Astrocyte (in vitro differentiated cells and primary cell): ENCODE results near the gene UBE2C. TPM values are rescaled to one million over a fixed set of nuclear protein-coding genes. Genes with fewer than 3 reads are reported as not detected.

Experiments used
- DNase-seq: peaks from one replicate; pipeline ENCODE4 v3.0.0-alpha.2; 2010; ENCODE audit warnings: low read depth
- FAIRE-seq: peaks from 2 replicates; lab custom pipeline; 2011; peaks lifted over from hg19 to GRCh38; lab: Jason Lieb, UNC
- H2AFZ ChIP-seq: 2 replicates; pipeline ENCODE4 v1.6.0; 2012; ENCODE audit warnings: low read depth, low read length, inconsistent platforms
- H3K27ac ChIP-seq: 2 replicates; pipeline ENCODE4 v1.5.1; 2011; ENCODE audit warnings: low read depth, low read length, inconsistent platforms
- H3K27me3 ChIP-seq: 2 replicates; pipeline ENCODE4 v1.6.0; 2011; ENCODE audit warnings: low read length, inconsistent platforms; ENCODE audit not compliant: insufficient read depth
- H3K36me3 ChIP-seq: 2 replicates; pipeline ENCODE4 v1.5.1; 2011; ENCODE audit warnings: low read length, inconsistent platforms; ENCODE audit not compliant: insufficient read depth
- H3K4me1 ChIP-seq: 2 replicates; pipeline ENCODE4 v1.5.1; 2011; ENCODE audit warnings: low read length, inconsistent platforms; ENCODE audit not compliant: insufficient read depth
- H3K4me2 ChIP-seq: 2 replicates; pipeline ENCODE4 v1.6.0; 2012; ENCODE audit warnings: low read length, inconsistent platforms
- H3K4me3 ChIP-seq: 2 replicates; pipeline ENCODE4 v1.5.1; 2011; ENCODE audit warnings: low read depth, mild to moderate bottlenecking, low read length, inconsistent platforms; ENCODE audit not compliant: insufficient read depth
- H3K79me2 ChIP-seq: 2 replicates; pipeline ENCODE4 v1.6.0; 2012; ENCODE audit warnings: mild to moderate bottlenecking, low read length, inconsistent platforms; ENCODE audit not compliant: insufficient read depth
- H3K9ac ChIP-seq: 2 replicates; pipeline ENCODE4 v1.6.0; 2012; ENCODE audit warnings: mild to moderate bottlenecking, low read length, inconsistent platforms
- H3K9me3 ChIP-seq: 2 replicates; pipeline ENCODE4 v1.5.1; 2012; ENCODE audit warnings: low read depth, mild to moderate bottlenecking, low read length, inconsistent platforms; ENCODE audit not compliant: insufficient read depth
- H4K20me1 ChIP-seq: 2 replicates; pipeline ENCODE4 v1.6.0; 2012; ENCODE audit warnings: low read length, inconsistent platforms; ENCODE audit not compliant: insufficient read depth
- H3K27ac Mint-ChIP-seq: one replicate; pipeline ENCODE4 v1.8.0; 2021; ENCODE audit warnings: mild to moderate bottlenecking, mixed read lengths; ENCODE audit not compliant: unreplicated experiment
- H3K27me3 Mint-ChIP-seq: one replicate; pipeline ENCODE4 v1.8.0; 2021; ENCODE audit warnings: low read depth, mixed read lengths; ENCODE audit not compliant: unreplicated experiment
- H3K36me3 Mint-ChIP-seq: one replicate; pipeline ENCODE4 v1.8.0; 2021; ENCODE audit warnings: low read depth, mixed read lengths; ENCODE audit not compliant: unreplicated experiment
- H3K4me1 Mint-ChIP-seq: one replicate; pipeline ENCODE4 v1.8.0; 2021; ENCODE audit warnings: low read depth, mixed read lengths; ENCODE audit not compliant: unreplicated experiment
- H3K4me3 Mint-ChIP-seq: one replicate; pipeline ENCODE4 v1.8.0; 2021; ENCODE audit warnings: mild to moderate bottlenecking, moderate library complexity, mixed read lengths; ENCODE audit not compliant: unreplicated experiment
- H3K9me3 Mint-ChIP-seq: one replicate; pipeline ENCODE4 v1.8.0; 2021; ENCODE audit warnings: mild to moderate bottlenecking, mixed read lengths; ENCODE audit not compliant: unreplicated experiment
- CTCF ChIP-seq: IDR thresholded peaks from 2 replicates; pipeline ENCODE4 v1.5.1; 2011; ENCODE audit warnings: low read depth, mild to moderate bottlenecking, inconsistent platforms, low read length, moderate library complexity; ENCODE audit not compliant: insufficient read depth
- EZH2 ChIP-seq: IDR thresholded peaks from 2 replicates; pipeline ENCODE4 v1.6.1; 2012; ENCODE audit warnings: mild to moderate bottlenecking, low read length, inconsistent platforms; ENCODE audit not compliant: insufficient read depth
- total RNA-seq: library from RNA; stranded (reverse); gene quantifications from 2 replicates; pipeline ENCODE4 v1.2.1, GENCODE V29; 2021

UBE2C gene
- total RNA-seq, 1 donor from 2014 or later = 12.3 TPM

- Histone ChIP-seq H2AFZ (no peak overlapping the region), H3K9me3 (no peaks in the 10 kb centered on the region), H3K4me2 (peak overlapping the region; percentile 51), H3K9ac (peak overlapping the region; percentile 86), H3K4me3 (no peak overlapping the region), H3K27me3 (no peaks in the 10 kb centered on the region), H3K4me1 (peaks cover 48% of the 10 kb centered on the region), H3K79me2 (no peaks in the 10 kb centered on the region), H4K20me1 (no peaks in the 10 kb centered on the region), H3K36me3 (no peaks in the 10 kb centered on the region), H3K27ac (peak overlapping the region; percentile 99)
- no peaks in the 10 kb centered on the region for H3K36me3 Mint-ChIP-seq
- TF ChIP-seq EZH2 (no peak), CTCF (no peak)
- H3K9me3 Mint-ChIP-seq = peaks cover 4% of the 10 kb centered on the region
- peak overlapping the region; percentile 99 for H3K27ac Mint-ChIP-seq
- FAIRE-seq = no peak
- peaks cover 48% of the 10 kb centered on the region for H3K4me1 Mint-ChIP-seq
- no peaks in the 10 kb centered on the region for H3K27me3 Mint-ChIP-seq
- DNase-seq = peak; percentile 95
- H3K4me3 Mint-ChIP-seq = peak overlapping the region; percentile 52
Measured at GRCh38 chr20:45781391-45781931, 31.0 kb upstream of the UBE2C start.

- Histone ChIP-seq H3K79me2 (no peaks in the 10 kb centered on the region), H3K36me3 (no peaks in the 10 kb centered on the region), H3K27me3 (no peaks in the 10 kb centered on the region), H3K4me2 (peak overlapping the region; percentile 9), H3K9ac (no peak overlapping the region), H2AFZ (no peak overlapping the region), H4K20me1 (no peaks in the 10 kb centered on the region), H3K27ac (no peak overlapping the region), H3K4me1 (peaks cover 46% of the 10 kb centered on the region), H3K4me3 (no peak overlapping the region), H3K9me3 (no peaks in the 10 kb centered on the region)
- Mint-ChIP-seq H3K4me1 (peaks cover 46% of the 10 kb centered on the region), H3K36me3 (no peaks in the 10 kb centered on the region), H3K27me3 (no peaks in the 10 kb centered on the region), H3K27ac (peak overlapping the region; percentile 58), H3K9me3 (peaks cover 4% of the 10 kb centered on the region), H3K4me3 (no peak overlapping the region)
- DNase-seq (no peak), FAIRE-seq (no peak)
- TF ChIP-seq EZH2 (no peak), CTCF (no peak)
Measured at GRCh38 chr20:45782890-45783289, 29.6 kb upstream of the UBE2C start.

- Histone ChIP-seq H3K27me3 (no peaks in the 10 kb centered on the region), H3K9me3 (no peaks in the 10 kb centered on the region), H3K9ac (no peak overlapping the region), H3K4me1 (peaks cover 39% of the 10 kb centered on the region), H3K4me2 (no peak overlapping the region), H2AFZ (no peak overlapping the region), H3K4me3 (no peak overlapping the region), H3K27ac (no peak overlapping the region), H3K79me2 (no peaks in the 10 kb centered on the region), H4K20me1 (no peaks in the 10 kb centered on the region), H3K36me3 (no peaks in the 10 kb centered on the region)
- no peak overlapping the region for H3K27ac Mint-ChIP-seq
- peaks cover 1% of the 10 kb centered on the region for H3K27me3 Mint-ChIP-seq
- no peaks in the 10 kb centered on the region for H3K36me3 Mint-ChIP-seq
- no peak overlapping the region for H3K4me3 Mint-ChIP-seq
- DNase-seq (no peak), FAIRE-seq (no peak)
- TF ChIP-seq EZH2 (no peak), CTCF (no peak)
- peaks cover 39% of the 10 kb centered on the region for H3K4me1 Mint-ChIP-seq
- peaks cover 4% of the 10 kb centered on the region for H3K9me3 Mint-ChIP-seq
Measured at GRCh38 chr20:45783656-45784294, 28.7 kb upstream of the UBE2C start.
